ENCODE results near the gene KCNH2. TPM values are rescaled to one million over a fixed set of nuclear protein-coding genes. Genes with fewer than 3 reads are reported as not detected.

Gene KCNH2
- total RNA-seq, 2 experiments from 2014 or later = 5.8 to 7.5 TPM

DNA sequence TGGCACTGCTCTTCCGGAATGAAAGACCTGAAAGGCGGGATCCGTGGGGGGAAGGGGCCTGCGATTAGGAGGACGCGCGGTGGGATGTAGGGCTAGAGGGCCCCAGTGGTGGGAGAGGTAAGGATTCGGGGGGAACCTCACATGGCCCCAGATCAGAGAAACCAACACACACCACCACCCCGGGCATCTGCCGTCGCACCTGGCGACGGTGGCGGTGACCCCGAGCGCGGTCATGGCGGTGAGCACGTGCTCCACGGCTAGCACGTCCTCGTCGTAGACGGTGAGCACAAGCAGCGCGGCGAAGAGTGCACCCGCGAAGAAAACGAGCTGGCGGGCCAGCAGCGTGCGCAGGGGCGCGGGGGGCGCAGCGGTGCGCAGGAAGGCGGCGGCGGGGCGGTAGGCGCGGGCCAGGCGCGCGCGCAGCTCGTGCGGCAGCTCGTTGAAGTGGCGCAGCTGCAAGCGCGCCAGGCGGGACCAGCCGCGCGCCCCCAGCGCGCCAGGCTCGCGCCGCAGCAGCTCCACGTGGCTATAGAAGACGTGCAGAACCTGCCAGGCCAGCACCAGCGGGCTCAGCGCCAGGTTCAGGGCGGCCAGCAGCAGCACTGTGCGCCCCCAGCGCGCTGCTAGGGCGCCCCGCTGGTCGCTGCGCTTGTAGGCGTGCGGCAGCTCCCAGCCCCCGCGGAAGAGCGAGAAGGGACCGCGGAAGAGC lies 40.5 kb upstream of the KCNH2 start:
- intact Hi-C loops (cut with micrococcal nuclease; ENCODE audit: unreplicated experiment) = loop anchor here (1.0 to 5.0 kb wide), 2 partner anchors 55 to 94 kb away; no protein-coding TSS in a partner anchor
- Histone ChIP-seq H3K9me2 (ENCODE audit: insufficient read depth, low read length) (no peaks in the 10 kb centered on the region), H3K9me3 (ENCODE audit: low read length) (no peaks in the 10 kb centered on the region), H4K20me1 (ENCODE audit: insufficient read depth, low read length) (no peaks in the 10 kb centered on the region), H3K4me2 (ENCODE audit: low read length) (peak overlapping the region; percentile 59), H2AFZ (ENCODE audit: low read length) (0 out of 2 replicates have a peak overlapping the region, but pooled peaks have one; percentile 53), H3K4me3 (ENCODE audit: low read depth, low read length, poor library complexity, severe bottlenecking) (peak overlapping the region; percentile 44), H3K27ac (ENCODE audit: low read depth, low read length, poor library complexity, severe bottlenecking) (no peak overlapping the region), H3K36me3 (ENCODE audit: insufficient read depth, low read length) (no peaks in the 10 kb centered on the region), H3K79me2 (ENCODE audit: insufficient read depth, low read depth, low read length) (no peaks in the 10 kb centered on the region), H3K4me1 (ENCODE audit: insufficient read depth, low read length, poor library complexity, severe bottlenecking) (peaks cover 10% of the 10 kb centered on the region)
- ChIA-PET CTCF (ENCODE audit: unreplicated experiment) (interaction anchor here (0.5 to 1.4 kb wide), 3 partner anchors 10 to 120 kb away, joined by 3 to 4 read pairs (median 4); no protein-coding TSS in a partner anchor), POLR2A (no interaction called here)
- no peak for DNase-seq (ENCODE audit: low spot score)
- no peak for TF ChIP-seq EZH2phosphoT487 (IDR thresholded peaks at IDR 0.05; ENCODE audit: borderline replicate concordance, low read depth, low read length)
- TF ChIP-seq, protein P1, sequence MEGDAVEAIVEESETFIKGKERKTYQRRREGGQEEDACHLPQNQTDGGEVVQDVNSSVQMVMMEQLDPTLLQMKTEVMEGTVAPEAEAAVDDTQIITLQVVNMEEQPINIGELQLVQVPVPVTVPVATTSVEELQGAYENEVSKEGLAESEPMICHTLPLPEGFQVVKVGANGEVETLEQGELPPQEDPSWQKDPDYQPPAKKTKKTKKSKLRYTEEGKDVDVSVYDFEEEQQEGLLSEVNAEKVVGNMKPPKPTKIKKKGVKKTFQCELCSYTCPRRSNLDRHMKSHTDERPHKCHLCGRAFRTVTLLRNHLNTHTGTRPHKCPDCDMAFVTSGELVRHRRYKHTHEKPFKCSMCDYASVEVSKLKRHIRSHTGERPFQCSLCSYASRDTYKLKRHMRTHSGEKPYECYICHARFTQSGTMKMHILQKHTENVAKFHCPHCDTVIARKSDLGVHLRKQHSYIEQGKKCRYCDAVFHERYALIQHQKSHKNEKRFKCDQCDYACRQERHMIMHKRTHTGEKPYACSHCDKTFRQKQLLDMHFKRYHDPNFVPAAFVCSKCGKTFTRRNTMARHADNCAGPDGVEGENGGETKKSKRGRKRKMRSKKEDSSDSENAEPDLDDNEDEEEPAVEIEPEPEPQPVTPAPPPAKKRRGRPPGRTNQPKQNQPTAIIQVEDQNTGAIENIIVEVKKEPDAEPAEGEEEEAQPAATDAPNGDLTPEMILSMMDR (conservative IDR thresholded peaks at IDR 0.05; ENCODE audit: low read length) = peak; percentile 9; the same call in 1 of the 2 replicates
- no TSS peak for BruUV-seq (replicated peaks)

- H2AFZ ChIP-seq (ENCODE audit: low read length) = peak overlapping the region; percentile 53; the same call in 1 of the 2 replicates
- H4K20me1 ChIP-seq (ENCODE audit: insufficient read depth, low read length) = no peaks in the 10 kb centered on the region
- peak overlapping the region; percentile 44 for H3K4me3 ChIP-seq (ENCODE audit: low read depth, low read length, poor library complexity, severe bottlenecking)
- H3K4me2 ChIP-seq (ENCODE audit: low read length) = peak overlapping the region; percentile 59
- no peaks in the 10 kb centered on the region for H3K9me3 ChIP-seq (ENCODE audit: low read length)
- H3K4me1 ChIP-seq (ENCODE audit: insufficient read depth, low read length, poor library complexity, severe bottlenecking) = peaks cover 10% of the 10 kb centered on the region
- DNase-seq (ENCODE audit: low spot score) = peak; percentile 72
- H3K79me2 ChIP-seq (ENCODE audit: insufficient read depth, low read depth, low read length) = no peaks in the 10 kb centered on the region
- no peaks in the 10 kb centered on the region for H3K36me3 ChIP-seq (ENCODE audit: insufficient read depth, low read length)
- ChIA-PET POLR2A (no interaction called here), CTCF (ENCODE audit: unreplicated experiment) (interaction anchor here (0.5 to 1.4 kb wide), 3 partner anchors 9 to 120 kb away, joined by 3 to 4 read pairs (median 4); no protein-coding TSS in a partner anchor)
- no peaks in the 10 kb centered on the region for H3K9me2 ChIP-seq (ENCODE audit: insufficient read depth, low read length)
- intact Hi-C loops (cut with micrococcal nuclease; ENCODE audit: unreplicated experiment) = loop anchor here (1.0 to 5.0 kb wide), 2 partner anchors 55 to 94 kb away; no protein-coding TSS in a partner anchor
- TF ChIP-seq EZH2phosphoT487 (IDR thresholded peaks at IDR 0.05; ENCODE audit: borderline replicate concordance, low read depth, low read length) = no peak
- TF ChIP-seq, protein P1 (conservative IDR thresholded peaks at IDR 0.05; ENCODE audit: low read length) = peak; percentile 90
- no TSS peak for BruUV-seq (replicated peaks)
- H3K27ac ChIP-seq (ENCODE audit: low read depth, low read length, poor library complexity, severe bottlenecking) = no peak overlapping the region
Observed at GRCh38 chr7:151017953-151018420, 39.9 kb upstream of the KCNH2 start.
